T-helper 2 cell treated with Interferon-gamma antibody and Interleukin-4, amounts not matched to agents 5 μg/mL and 100 μg/mL, for 36 hours (primary cell): ENCODE results near the gene ATP1A2.
"Not testable (repeated sequence)": the region's sequence is repeated elsewhere in the genome, so short reads cannot be mapped to it uniquely, and the experiment has no call there.

Experiments
- DNase-seq: peaks from one replicate; pipeline ENCODE4 v3.0.0; 2021; ENCODE audit warnings: low spot score
- H3K27ac Mint-ChIP-seq: one replicate; pipeline ENCODE4 v1.8.0; 2021; ENCODE audit warnings: mild to moderate bottlenecking, mixed read lengths
- H3K27me3 Mint-ChIP-seq: one replicate; pipeline ENCODE4 v1.8.0; 2021; ENCODE audit warnings: low read depth, mixed read lengths
- H3K36me3 Mint-ChIP-seq: one replicate; pipeline ENCODE4 v1.8.0; 2021; ENCODE audit warnings: low read depth, mixed read lengths
- H3K4me1 Mint-ChIP-seq: one replicate; pipeline ENCODE4 v1.8.0; 2021; ENCODE audit warnings: low read depth, mixed read lengths
- H3K4me3 Mint-ChIP-seq: one replicate; pipeline ENCODE4 v1.8.0; 2022; ENCODE audit warnings: mild to moderate bottlenecking, moderate library complexity, mixed read lengths
- H3K9me3 Mint-ChIP-seq: one replicate; pipeline ENCODE4 v1.8.0; 2021; ENCODE audit warnings: mixed read lengths

The ATP1A2 gene

GRCh38 chr1:160117300-160117699, 1.7 kb downstream of the ATP1A2 start:
- peaks cover 11% of the 10 kb centered on the region for H3K27me3 Mint-ChIP-seq
- no peak overlapping the region for H3K4me3 Mint-ChIP-seq
- H3K4me1 Mint-ChIP-seq, result no peaks in the 10 kb centered on the region
- DNase-seq, result no peak
- H3K27ac Mint-ChIP-seq, result no peak overlapping the region
- no peaks in the 10 kb centered on the region for H3K9me3 Mint-ChIP-seq
- H3K36me3 Mint-ChIP-seq, result no peaks in the 10 kb centered on the region

GRCh38 chr1:160117709-160118183, 2.2 kb downstream of the ATP1A2 start:
- no peak for DNase-seq
- Mint-ChIP-seq H3K27me3 (peaks cover 11% of the 10 kb centered on the region), H3K4me3 (no peak overlapping the region), H3K36me3 (no peaks in the 10 kb centered on the region), H3K4me1 (no peaks in the 10 kb centered on the region), H3K9me3 (no peaks in the 10 kb centered on the region), H3K27ac (no peak overlapping the region)

- DNase-seq, result no peak
- Mint-ChIP-seq H3K4me3 (no peak overlapping the region), H3K27ac (no peak overlapping the region), H3K27me3 (peaks cover 11% of the 10 kb centered on the region), H3K4me1 (no peaks in the 10 kb centered on the region), H3K36me3 (no peaks in the 10 kb centered on the region), H3K9me3 (no peaks in the 10 kb centered on the region)
These were observed 3.4 kb downstream of the ATP1A2 start for GRCh38 chr1:160118928-160119327.

- Mint-ChIP-seq H3K36me3 (no peaks in the 10 kb centered on the region), H3K9me3 (no peaks in the 10 kb centered on the region), H3K27ac (no peak overlapping the region), H3K4me1 (no peaks in the 10 kb centered on the region), H3K4me3 (no peak overlapping the region), H3K27me3 (peaks cover 11% of the 10 kb centered on the region)
- no peak for DNase-seq
These were observed 5.2 kb downstream of the ATP1A2 start for GRCh38 chr1:160120797-160121196.

- Mint-ChIP-seq H3K27me3 (peaks cover 11% of the 10 kb centered on the region), H3K36me3 (no peaks in the 10 kb centered on the region), H3K27ac (no peak overlapping the region), H3K4me1 (no peaks in the 10 kb centered on the region), H3K9me3 (no peaks in the 10 kb centered on the region), H3K4me3 (no peak overlapping the region)
- no peak for DNase-seq
These were observed 5.8 kb downstream of the ATP1A2 start for GRCh38 chr1:160121388-160121787.

- Mint-ChIP-seq H3K27me3 (peaks cover 7% of the 10 kb centered on the region), H3K36me3 (no peaks in the 10 kb centered on the region), H3K27ac (no peak overlapping the region), H3K4me3 (no peak overlapping the region), H3K9me3 (no peaks in the 10 kb centered on the region), H3K4me1 (no peaks in the 10 kb centered on the region)
- no peak for DNase-seq
These were observed 7.5 kb downstream of the ATP1A2 start for GRCh38 chr1:160122978-160123495.

GRCh38 chr1:160123726-160124125, 8.2 kb downstream of the ATP1A2 start:
- Mint-ChIP-seq H3K27me3 (peaks cover 4% of the 10 kb centered on the region), H3K4me3 (no peak overlapping the region), H3K4me1 (no peaks in the 10 kb centered on the region), H3K36me3 (no peaks in the 10 kb centered on the region), H3K27ac (no peak overlapping the region), H3K9me3 (no peaks in the 10 kb centered on the region)
- DNase-seq, result no peak

- no peaks in the 10 kb centered on the region for H3K4me1 Mint-ChIP-seq
- H3K9me3 Mint-ChIP-seq, result no peaks in the 10 kb centered on the region
- no peak overlapping the region for H3K4me3 Mint-ChIP-seq
- no peak for DNase-seq
- peaks cover 4% of the 10 kb centered on the region for H3K27me3 Mint-ChIP-seq
- no peaks in the 10 kb centered on the region for H3K36me3 Mint-ChIP-seq
- no peak overlapping the region for H3K27ac Mint-ChIP-seq
These were observed 9.3 kb downstream of the ATP1A2 start for GRCh38 chr1:160124705-160125478.

GRCh38 chr1:160125746-160126145, 10.2 kb downstream of the ATP1A2 start:
- no peaks in the 10 kb centered on the region for H3K36me3 Mint-ChIP-seq
- H3K4me3 Mint-ChIP-seq, result no peak overlapping the region
- no peaks in the 10 kb centered on the region for H3K4me1 Mint-ChIP-seq
- H3K9me3 Mint-ChIP-seq, result no peaks in the 10 kb centered on the region
- peaks cover 4% of the 10 kb centered on the region for H3K27me3 Mint-ChIP-seq
- DNase-seq, result no peak
- H3K27ac Mint-ChIP-seq, result no peak overlapping the region

GRCh38 chr1:160126342-160126741, 10.8 kb downstream of the ATP1A2 start:
- H3K36me3 Mint-ChIP-seq, H3K4me3 Mint-ChIP-seq, H3K27me3 Mint-ChIP-seq, H3K4me1 Mint-ChIP-seq, H3K9me3 Mint-ChIP-seq, H3K27ac Mint-ChIP-seq, DNase-seq: not testable (repeated sequence)

GRCh38 chr1:160127381-160127780, 11.8 kb downstream of the ATP1A2 start:
- H3K27ac Mint-ChIP-seq, result no peak overlapping the region
- H3K27me3 Mint-ChIP-seq, result peaks cover 6% of the 10 kb centered on the region
- H3K9me3 Mint-ChIP-seq, result no peaks in the 10 kb centered on the region
- H3K4me3 Mint-ChIP-seq, result no peak overlapping the region
- no peaks in the 10 kb centered on the region for H3K4me1 Mint-ChIP-seq
- no peak for DNase-seq
- no peaks in the 10 kb centered on the region for H3K36me3 Mint-ChIP-seq

- Mint-ChIP-seq H3K27me3 (peaks cover 11% of the 10 kb centered on the region), H3K4me3 (no peak overlapping the region), H3K9me3 (no peaks in the 10 kb centered on the region), H3K36me3 (no peaks in the 10 kb centered on the region), H3K27ac (no peak overlapping the region), H3K4me1 (no peaks in the 10 kb centered on the region)
- DNase-seq, result no peak
These were observed 12.4 kb downstream of the ATP1A2 start for GRCh38 chr1:160127865-160128523.

- Mint-ChIP-seq H3K9me3 (no peaks in the 10 kb centered on the region), H3K4me3 (no peak overlapping the region), H3K4me1 (no peaks in the 10 kb centered on the region), H3K27me3 (peaks cover 11% of the 10 kb centered on the region), H3K36me3 (no peaks in the 10 kb centered on the region), H3K27ac (no peak overlapping the region)
- DNase-seq, result no peak
These were observed 13.1 kb downstream of the ATP1A2 start for GRCh38 chr1:160128636-160129035.

GRCh38 chr1:160129046-160129445, 13.5 kb downstream of the ATP1A2 start:
- Mint-ChIP-seq H3K9me3 (no peaks in the 10 kb centered on the region), H3K36me3 (no peaks in the 10 kb centered on the region), H3K27ac (no peak overlapping the region), H3K27me3 (peaks cover 11% of the 10 kb centered on the region), H3K4me3 (no peak overlapping the region), H3K4me1 (no peaks in the 10 kb centered on the region)
- DNase-seq, result no peak
